ENCODE results near the gene PRUNE1. TPM values are rescaled to one million over a fixed set of nuclear protein-coding genes. Genes with fewer than 3 reads are reported as not detected.

PRUNE1 gene
- total RNA-seq, 2 experiments from 2014 or later, result 13.3 to 15.9 TPM

DNA sequence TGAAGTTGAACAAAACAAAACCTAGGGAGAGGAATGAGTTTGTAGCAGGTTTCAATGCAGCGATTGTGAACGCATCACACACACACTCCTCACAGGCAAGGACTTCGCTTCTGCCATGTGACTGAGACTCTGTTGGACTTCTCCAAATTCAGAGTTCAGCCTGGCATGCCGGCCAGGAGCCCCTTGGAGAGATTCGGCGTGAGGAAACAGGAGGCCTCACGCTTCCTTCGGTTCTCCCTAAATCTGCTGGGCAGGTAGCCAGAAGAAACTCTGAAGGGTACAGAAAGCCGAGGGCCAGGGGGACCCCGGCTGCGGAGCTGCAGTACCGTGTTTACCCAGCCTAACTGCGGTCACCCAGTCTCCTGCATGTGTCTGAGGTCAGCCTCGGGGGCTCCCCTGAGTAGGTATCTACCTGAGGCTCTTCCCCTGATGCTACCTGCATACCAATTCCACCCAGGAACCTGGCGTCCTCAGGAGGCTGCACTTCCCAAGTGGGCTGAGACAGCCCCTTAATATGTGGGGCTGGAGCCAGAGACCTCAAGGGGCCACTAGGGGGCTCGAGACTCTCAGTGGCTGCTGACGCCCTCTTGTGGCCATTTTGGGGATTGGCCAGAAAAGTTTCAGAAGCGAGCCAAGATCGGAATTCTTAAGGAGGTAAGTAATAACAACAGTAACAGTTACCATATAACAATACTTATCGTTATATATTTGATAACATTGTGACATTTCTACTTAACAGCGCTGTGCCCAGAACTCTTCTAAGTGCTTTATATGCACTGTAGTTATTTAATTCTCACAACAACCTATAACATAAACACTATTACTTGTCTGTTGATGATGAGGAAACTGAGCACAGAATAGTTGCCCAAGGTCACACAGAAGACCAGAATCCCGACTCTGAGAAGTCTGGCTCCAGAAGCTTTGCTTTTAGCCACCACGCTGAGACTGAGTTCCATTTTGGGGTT, 28.9 kb upstream of the PRUNE1 start:
- peak; percentile 94 for DNase-seq

GRCh38 chr1:150981177-150981804, 27.0 kb upstream of the PRUNE1 start:
- Mint-ChIP-seq H3K36me3 (ENCODE audit: low read depth) (no peaks in the 10 kb centered on the region), H3K27me3 (ENCODE audit: low read depth) (no peaks in the 10 kb centered on the region), H3K4me3 (no peak overlapping the region), H3K4me1 (ENCODE audit: low read depth) (peaks cover 30% of the 10 kb centered on the region), H3K27ac (no peak overlapping the region), H3K9me3 (no peaks in the 10 kb centered on the region)
- no peak for DNase-seq
- CTCF ChIA-PET, result interaction anchor here (0.6 to 14.7 kb wide), 8 partner anchors 7 to 412 kb away, joined by 3 to 171 read pairs (median 4); partner anchors contain the start of genes MINDY1 and MLLT11
- intact Hi-C loops (cut with micrococcal nuclease), result no loop called here

More for the DNA sequence above, 28.9 kb upstream of the PRUNE1 start:
- H3K9me3 Mint-ChIP-seq, result no peaks in the 10 kb centered on the region
- H3K36me3 Mint-ChIP-seq (ENCODE audit: low read depth), result no peaks in the 10 kb centered on the region
- H3K27ac Mint-ChIP-seq, result peak overlapping the region; percentile 53
- H3K4me1 Mint-ChIP-seq (ENCODE audit: low read depth), result peaks cover 39% of the 10 kb centered on the region
- H3K4me3 Mint-ChIP-seq, result peak overlapping the region; percentile 43
- CTCF ChIA-PET, result interaction anchor here (0.5 to 14.7 kb wide), 11 partner anchors 9 to 417 kb away, joined by 3 to 171 read pairs (median 5); partner anchors contain the start of genes MINDY1 and MLLT11
- no peaks in the 10 kb centered on the region for H3K27me3 Mint-ChIP-seq (ENCODE audit: low read depth)
- intact Hi-C loops (cut with micrococcal nuclease), result loop anchor here (1.0 to 10.0 kb wide), 10 partner anchors 17 to 615 kb away; partner anchors contain the start of genes ARNT, CTSS, MINDY1 and RPRD2

GRCh38 chr1:150981805-150982712, 26.2 kb upstream of the PRUNE1 start, which contains the start of gene ANXA9:
ANXA9 (plus strand) TSS chr1:150982292; CDS start chr1:150983106, 814 bp downstream.
- CTCF ChIA-PET, result interaction anchor here (0.5 to 14.7 kb wide), 5 partner anchors 16 to 412 kb away, joined by 3 to 171 read pairs (median 6); partner anchors contain the start of gene MINDY1
- H3K4me1 Mint-ChIP-seq (ENCODE audit: low read depth), result peaks cover 22% of the 10 kb centered on the region
- intact Hi-C loops (cut with micrococcal nuclease), result no loop called here
- H3K27me3 Mint-ChIP-seq (ENCODE audit: low read depth), result no peaks in the 10 kb centered on the region
- H3K36me3 Mint-ChIP-seq (ENCODE audit: low read depth), result no peaks in the 10 kb centered on the region
- no peak for DNase-seq
- H3K9me3 Mint-ChIP-seq, result no peaks in the 10 kb centered on the region
- H3K4me3 Mint-ChIP-seq, result no peak within 1 kb of the TSS
- H3K27ac Mint-ChIP-seq, result no peak within 1 kb of the TSS

DNA sequence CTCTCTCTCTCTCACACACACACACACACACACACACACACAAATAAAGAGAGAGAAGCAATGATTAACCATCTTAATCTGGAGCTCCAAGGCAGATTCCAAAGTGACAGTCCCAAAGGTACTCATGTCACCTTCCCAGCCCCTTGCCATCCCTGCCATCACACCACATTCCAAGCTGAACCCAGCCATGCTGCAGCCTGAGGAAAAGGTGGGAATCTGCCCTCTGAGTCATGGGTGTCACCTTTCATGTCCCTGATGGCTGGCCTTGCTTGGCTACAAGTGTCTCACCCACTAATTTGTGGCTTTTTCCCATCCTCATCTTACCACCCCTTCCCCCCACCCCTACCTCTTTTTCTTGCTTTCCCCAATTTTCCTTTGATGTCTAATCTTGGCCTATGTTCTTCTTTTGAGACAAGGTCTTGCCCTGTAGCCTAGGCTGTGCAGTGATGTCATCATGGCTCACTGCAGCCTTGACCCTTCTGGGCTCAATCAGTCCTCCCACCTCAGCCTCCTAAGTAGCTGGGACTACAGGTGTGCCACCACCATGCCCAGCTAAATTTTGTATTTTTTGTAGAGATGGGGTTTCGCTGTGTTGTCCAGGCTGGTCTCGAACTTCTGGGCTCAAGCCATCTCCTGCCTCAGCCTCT, 22.9 kb upstream of the PRUNE1 start:
- no peaks in the 10 kb centered on the region for H3K4me1 Mint-ChIP-seq (ENCODE audit: low read depth)
- no peak overlapping the region for H3K27ac Mint-ChIP-seq
- intact Hi-C loops (cut with micrococcal nuclease), result no loop called here
- no peaks in the 10 kb centered on the region for H3K9me3 Mint-ChIP-seq
- CTCF ChIA-PET, result interaction anchor here (0.8 to 14.7 kb wide), 4 partner anchors 9 to 318 kb away, joined by 4 to 171 read pairs (median 4); no protein-coding TSS in a partner anchor
- H3K4me3 Mint-ChIP-seq, result no peak overlapping the region
- no peaks in the 10 kb centered on the region for H3K27me3 Mint-ChIP-seq (ENCODE audit: low read depth)
- H3K36me3 Mint-ChIP-seq (ENCODE audit: low read depth), result no peaks in the 10 kb centered on the region
- no peak for DNase-seq

DNA sequence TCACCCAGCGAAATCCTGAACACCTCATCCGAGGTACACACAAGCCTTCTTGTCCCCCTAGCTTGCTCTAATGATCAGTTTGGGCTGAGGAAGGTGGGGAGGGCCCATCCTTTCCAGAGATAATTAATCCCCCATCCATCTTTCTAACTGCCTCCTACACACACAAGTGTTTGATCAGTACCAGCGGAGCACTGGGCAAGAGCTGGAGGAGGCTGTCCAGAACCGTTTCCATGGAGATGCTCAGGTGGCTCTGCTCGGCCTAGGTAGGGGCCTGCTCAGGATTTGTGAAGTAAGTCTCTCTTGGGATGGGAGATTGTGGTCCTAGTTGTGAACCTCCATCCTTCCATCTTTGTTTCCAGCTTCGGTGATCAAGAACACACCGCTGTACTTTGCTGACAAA, 20.3 kb upstream of the PRUNE1 start:
- Mint-ChIP-seq H3K36me3 (ENCODE audit: low read depth) (no peaks in the 10 kb centered on the region), H3K27me3 (ENCODE audit: low read depth) (no peaks in the 10 kb centered on the region)

DNA sequence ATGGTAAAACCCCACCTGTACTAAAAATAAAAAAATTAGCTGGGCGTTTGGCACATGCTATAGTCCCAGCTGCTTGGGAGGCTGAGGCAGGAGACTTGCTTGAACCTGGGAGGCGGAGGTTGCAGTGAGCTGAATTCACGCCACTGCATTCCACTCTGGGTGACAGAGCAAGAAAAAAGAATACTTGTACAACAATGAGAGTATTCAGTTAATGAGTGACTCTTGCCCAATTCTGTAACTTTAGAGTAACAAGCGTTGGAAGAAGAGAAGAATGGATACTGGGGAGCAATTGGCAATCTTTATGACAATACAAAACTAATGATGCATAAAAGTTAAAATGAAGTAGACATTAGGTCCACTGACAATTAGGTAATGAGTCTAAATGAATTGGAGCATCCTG, 15.6 kb upstream of the PRUNE1 start:
- CTCF ChIA-PET, result no interaction called here
- intact Hi-C loops (cut with micrococcal nuclease), result no loop called here

More for the DNA sequence above, 20.3 kb upstream of the PRUNE1 start:
- H3K9me3 Mint-ChIP-seq, result no peaks in the 10 kb centered on the region
- CTCF ChIA-PET, result interaction anchor here (1.1 to 14.7 kb wide), 2 partner anchors 8 to 11 kb away, joined by 8 to 171 read pairs; no protein-coding TSS in a partner anchor
- intact Hi-C loops (cut with micrococcal nuclease), result no loop called here
- no peak overlapping the region for H3K4me3 Mint-ChIP-seq
- no peak overlapping the region for H3K27ac Mint-ChIP-seq
- DNase-seq, result no peak
- H3K4me1 Mint-ChIP-seq (ENCODE audit: low read depth), result no peaks in the 10 kb centered on the region

GRCh38 chr1:150994248-150994647, 14.0 kb upstream of the PRUNE1 start:
- H3K4me1 Mint-ChIP-seq (ENCODE audit: low read depth), result peaks cover 12% of the 10 kb centered on the region

More for the DNA sequence above, 15.6 kb upstream of the PRUNE1 start:
- Mint-ChIP-seq H3K36me3 (ENCODE audit: low read depth) (no peaks in the 10 kb centered on the region), H3K4me1 (ENCODE audit: low read depth) (peaks cover 7% of the 10 kb centered on the region), H3K4me3 (no peak overlapping the region), H3K27me3 (ENCODE audit: low read depth) (no peaks in the 10 kb centered on the region), H3K27ac (no peak overlapping the region), H3K9me3 (no peaks in the 10 kb centered on the region)
- DNase-seq, result no peak

GRCh38 chr1:150995460-150995859, 12.8 kb upstream of the PRUNE1 start:
- intact Hi-C loops (cut with micrococcal nuclease), result loop anchor here (5.0 kb wide), 2 partner anchors 373 to 533 kb away; no protein-coding TSS in a partner anchor
- no peak overlapping the region for H3K4me3 Mint-ChIP-seq
- H3K9me3 Mint-ChIP-seq, result no peaks in the 10 kb centered on the region
- peaks cover 1% of the 10 kb centered on the region for H3K36me3 Mint-ChIP-seq (ENCODE audit: low read depth)
- H3K27ac Mint-ChIP-seq, result peak overlapping the region; percentile 41
- no peaks in the 10 kb centered on the region for H3K27me3 Mint-ChIP-seq (ENCODE audit: low read depth)
- H3K4me1 Mint-ChIP-seq (ENCODE audit: low read depth), result peaks cover 21% of the 10 kb centered on the region
- DNase-seq, result no peak
- CTCF ChIA-PET, result interaction anchor here (0.6 to 10.8 kb wide), 6 partner anchors 10 to 163 kb away, joined by 3 to 171 read pairs (median 4); partner anchors contain the start of genes ANXA9, CERS2 and MINDY1

More at GRCh38 chr1:150994248-150994647, 14.0 kb upstream of the PRUNE1 start:
- Mint-ChIP-seq H3K27me3 (ENCODE audit: low read depth) (no peaks in the 10 kb centered on the region), H3K36me3 (ENCODE audit: low read depth) (no peaks in the 10 kb centered on the region), H3K27ac (peak overlapping the region; percentile 33), H3K4me3 (no peak overlapping the region), H3K9me3 (no peaks in the 10 kb centered on the region)
- no peak for DNase-seq
- intact Hi-C loops (cut with micrococcal nuclease), result no loop called here
- CTCF ChIA-PET, result interaction anchor here (0.5 to 10.8 kb wide), 8 partner anchors 11 to 503 kb away, joined by 3 to 171 read pairs (median 3); partner anchors contain the start of genes ANXA9, CERS2 and MINDY1

DNA sequence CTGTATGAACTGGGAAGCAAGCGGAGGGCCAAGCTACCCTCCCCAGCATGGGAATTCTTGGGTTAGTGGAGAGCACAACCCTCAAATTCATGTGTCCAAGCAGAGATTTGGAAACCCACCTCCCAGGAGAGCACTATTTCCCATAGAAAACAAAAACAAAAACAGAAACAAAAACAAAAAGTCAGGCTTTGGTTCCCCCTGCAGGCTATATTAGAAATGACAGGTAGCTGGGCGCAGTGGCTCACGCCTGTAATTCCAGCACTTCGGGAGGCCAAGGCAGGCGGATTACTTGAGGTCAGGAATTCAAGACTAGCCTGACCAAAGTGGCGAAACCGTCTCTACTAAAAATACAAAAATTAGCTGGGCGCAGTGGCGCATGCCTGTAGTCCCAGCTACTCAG, 12.4 kb upstream of the PRUNE1 start:
- H3K9me3 Mint-ChIP-seq, result no peaks in the 10 kb centered on the region
- peak; percentile 36 for DNase-seq
- CTCF ChIA-PET, result interaction anchor here (0.6 to 10.8 kb wide), 11 partner anchors 10 to 795 kb away, joined by 3 to 171 read pairs (median 3); partner anchors contain the start of genes ANXA9, CERS2 and MINDY1
- H3K4me3 Mint-ChIP-seq, result no peak overlapping the region
- intact Hi-C loops (cut with micrococcal nuclease), result loop anchor here (1.0 to 5.0 kb wide), 5 partner anchors 17 to 741 kb away; no protein-coding TSS in a partner anchor
- H3K27me3 Mint-ChIP-seq (ENCODE audit: low read depth), result no peaks in the 10 kb centered on the region
- peaks cover 1% of the 10 kb centered on the region for H3K36me3 Mint-ChIP-seq (ENCODE audit: low read depth)
- peaks cover 25% of the 10 kb centered on the region for H3K4me1 Mint-ChIP-seq (ENCODE audit: low read depth)
- peak overlapping the region; percentile 41 for H3K27ac Mint-ChIP-seq

- no peaks in the 10 kb centered on the region for H3K9me3 Mint-ChIP-seq
- DNase-seq, result no peak
- H3K36me3 Mint-ChIP-seq (ENCODE audit: low read depth), result peaks cover 7% of the 10 kb centered on the region
- intact Hi-C loops (cut with micrococcal nuclease), result loop anchor here (2.0 to 5.0 kb wide), 3 partner anchors 375 to 742 kb away; no protein-coding TSS in a partner anchor
- no peak overlapping the region for H3K27ac Mint-ChIP-seq
- H3K4me3 Mint-ChIP-seq, result no peak overlapping the region
- CTCF ChIA-PET, result interaction anchor here (1.0 to 10.8 kb wide), 4 partner anchors 8 to 51 kb away, joined by 3 to 171 read pairs (median 30); partner anchors contain the start of genes ANXA9, CERS2 and MINDY1
- H3K27me3 Mint-ChIP-seq (ENCODE audit: low read depth), result no peaks in the 10 kb centered on the region
- peaks cover 39% of the 10 kb centered on the region for H3K4me1 Mint-ChIP-seq (ENCODE audit: low read depth)
Measured at GRCh38 chr1:150997126-150997872, 10.9 kb upstream of the PRUNE1 start.
